HL-60 (cell line): ENCODE data around the gene RHOV.

ENCODE experiments used
- DNase-seq, 2 experiments: peaks; one replicate each; pipeline ENCODE4 v3.0.0-alpha.2; 2010 to 2020; ENCODE audit warnings: low read depth in 1 of 2, low spot score in 1 of 2
- H3K27ac ChIP-seq: fragments of 250-450 bp; sonication (Bioruptor Pico); replicated peaks from 2 replicates; pipeline ENCODE4 v1.5.1; 2020; ENCODE audit warnings: mild to moderate bottlenecking, moderate library complexity
- H3K27me3 ChIP-seq: fragments of 250-450 bp; sonication (Bioruptor Pico); 2 replicates; pipeline ENCODE4 v1.5.1; 2021; ENCODE audit warnings: mild to moderate bottlenecking, moderate library complexity; ENCODE audit not compliant: insufficient read depth, poor library complexity, severe bottlenecking
- H3K4me3 ChIP-seq: replicated peaks from 2 replicates; pipeline ENCODE4 v1.5.1; 2011; ENCODE audit warnings: mild to moderate bottlenecking, control low read depth, low read length; ENCODE audit not compliant: insufficient read depth
- GABPA ChIP-seq: IDR thresholded peaks from 2 replicates; pipeline ENCODE4 v1.6.1; 2012; ENCODE audit warnings: low read depth
- POLR2AphosphoS5 ChIP-seq: IDR thresholded peaks from 2 replicates; pipeline ENCODE4 v1.6.1; 2012; ENCODE audit warnings: low read depth
- SPI1 ChIP-seq: IDR thresholded peaks from 2 replicates; pipeline ENCODE4 v1.6.1; 2012; ENCODE audit warnings: low read depth, mild to moderate bottlenecking, borderline replicate concordance
- long read RNA-seq: library from polyadenylated mRNA; unstranded; transcript quantifications from one replicate; pipeline ENCODE4 v2.0.0, GENCODE V29; 2020
- TF ChIP-seq, protein P1 (sequence below): IDR thresholded peaks from one replicate; pipeline ENCODE4 v1.5.1; 2011; ENCODE audit warnings: low read length, control low read depth, inconsistent platforms; ENCODE audit not compliant: insufficient read depth
- TF ChIP-seq, protein P2 (sequence below): IDR thresholded peaks from 2 replicates; pipeline ENCODE4 v1.6.1; 2012; ENCODE audit warnings: low read depth; ENCODE audit not compliant: insufficient replicate concordance

RHOV gene, protein sequence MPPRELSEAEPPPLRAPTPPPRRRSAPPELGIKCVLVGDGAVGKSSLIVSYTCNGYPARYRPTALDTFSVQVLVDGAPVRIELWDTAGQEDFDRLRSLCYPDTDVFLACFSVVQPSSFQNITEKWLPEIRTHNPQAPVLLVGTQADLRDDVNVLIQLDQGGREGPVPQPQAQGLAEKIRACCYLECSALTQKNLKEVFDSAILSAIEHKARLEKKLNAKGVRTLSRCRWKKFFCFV
- long read RNA-seq: 0 reads

DNA sequence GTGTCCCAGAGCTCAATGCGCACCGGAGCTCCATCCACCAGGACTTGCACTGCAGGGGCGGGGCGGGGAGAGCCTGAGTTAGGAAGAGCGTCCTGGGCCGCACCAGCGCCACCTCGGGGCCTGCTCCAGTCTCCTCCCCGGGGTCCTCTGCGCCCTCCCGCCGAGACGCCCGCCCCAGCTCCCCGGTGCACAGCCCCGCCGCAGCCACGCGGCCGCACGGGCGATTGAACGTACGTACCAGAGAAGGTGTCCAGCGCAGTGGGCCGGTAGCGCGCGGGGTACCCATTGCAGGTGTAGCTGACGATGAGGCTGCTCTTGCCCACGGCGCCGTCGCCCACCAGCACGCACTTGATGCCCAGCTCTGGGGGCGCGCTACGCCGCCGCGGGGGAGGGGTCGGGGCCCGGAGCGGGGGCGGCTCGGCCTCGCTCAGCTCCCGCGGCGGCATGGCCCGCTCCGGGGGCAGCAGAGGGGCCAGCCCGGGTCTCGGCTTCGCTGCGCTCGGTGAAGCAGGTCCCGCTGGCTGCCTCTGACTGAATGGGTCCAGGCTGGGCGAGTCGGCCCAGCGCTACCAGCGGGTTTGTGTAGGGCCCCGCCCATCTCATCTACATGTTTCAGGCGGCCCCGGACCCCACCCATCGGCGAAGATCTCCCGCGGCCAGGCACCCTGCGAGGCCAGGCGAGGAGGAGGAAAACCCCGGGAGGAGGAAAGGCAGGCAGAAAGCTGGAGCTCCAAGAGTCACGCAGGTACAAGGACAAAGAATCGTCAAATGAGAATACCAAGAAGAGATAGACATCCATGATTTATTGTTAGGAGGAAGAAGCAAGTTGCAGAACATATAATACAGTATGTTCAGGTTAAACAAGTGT, at the start of gene RHOV:
RHOV (minus strand) TSS at position 541 of the 868 bp plus-strand sequence; CDS start at position 446, 95 bp downstream.
- DNase-seq: peak in 1 of 2 experiments; percentile 43
- H3K27ac ChIP-seq: no peak within 1 kb of the TSS
- H3K27me3 ChIP-seq: no peaks in the 10 kb centered on the region
- peak within 1 kb of the TSS; percentile 58 for H3K4me3 ChIP-seq
- TF ChIP-seq, protein P1, sequence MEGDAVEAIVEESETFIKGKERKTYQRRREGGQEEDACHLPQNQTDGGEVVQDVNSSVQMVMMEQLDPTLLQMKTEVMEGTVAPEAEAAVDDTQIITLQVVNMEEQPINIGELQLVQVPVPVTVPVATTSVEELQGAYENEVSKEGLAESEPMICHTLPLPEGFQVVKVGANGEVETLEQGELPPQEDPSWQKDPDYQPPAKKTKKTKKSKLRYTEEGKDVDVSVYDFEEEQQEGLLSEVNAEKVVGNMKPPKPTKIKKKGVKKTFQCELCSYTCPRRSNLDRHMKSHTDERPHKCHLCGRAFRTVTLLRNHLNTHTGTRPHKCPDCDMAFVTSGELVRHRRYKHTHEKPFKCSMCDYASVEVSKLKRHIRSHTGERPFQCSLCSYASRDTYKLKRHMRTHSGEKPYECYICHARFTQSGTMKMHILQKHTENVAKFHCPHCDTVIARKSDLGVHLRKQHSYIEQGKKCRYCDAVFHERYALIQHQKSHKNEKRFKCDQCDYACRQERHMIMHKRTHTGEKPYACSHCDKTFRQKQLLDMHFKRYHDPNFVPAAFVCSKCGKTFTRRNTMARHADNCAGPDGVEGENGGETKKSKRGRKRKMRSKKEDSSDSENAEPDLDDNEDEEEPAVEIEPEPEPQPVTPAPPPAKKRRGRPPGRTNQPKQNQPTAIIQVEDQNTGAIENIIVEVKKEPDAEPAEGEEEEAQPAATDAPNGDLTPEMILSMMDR: peak; percentile 9
- no peak for TF ChIP-seq GABPA
- no peak for TF ChIP-seq POLR2AphosphoS5
- TF ChIP-seq, protein P2, sequence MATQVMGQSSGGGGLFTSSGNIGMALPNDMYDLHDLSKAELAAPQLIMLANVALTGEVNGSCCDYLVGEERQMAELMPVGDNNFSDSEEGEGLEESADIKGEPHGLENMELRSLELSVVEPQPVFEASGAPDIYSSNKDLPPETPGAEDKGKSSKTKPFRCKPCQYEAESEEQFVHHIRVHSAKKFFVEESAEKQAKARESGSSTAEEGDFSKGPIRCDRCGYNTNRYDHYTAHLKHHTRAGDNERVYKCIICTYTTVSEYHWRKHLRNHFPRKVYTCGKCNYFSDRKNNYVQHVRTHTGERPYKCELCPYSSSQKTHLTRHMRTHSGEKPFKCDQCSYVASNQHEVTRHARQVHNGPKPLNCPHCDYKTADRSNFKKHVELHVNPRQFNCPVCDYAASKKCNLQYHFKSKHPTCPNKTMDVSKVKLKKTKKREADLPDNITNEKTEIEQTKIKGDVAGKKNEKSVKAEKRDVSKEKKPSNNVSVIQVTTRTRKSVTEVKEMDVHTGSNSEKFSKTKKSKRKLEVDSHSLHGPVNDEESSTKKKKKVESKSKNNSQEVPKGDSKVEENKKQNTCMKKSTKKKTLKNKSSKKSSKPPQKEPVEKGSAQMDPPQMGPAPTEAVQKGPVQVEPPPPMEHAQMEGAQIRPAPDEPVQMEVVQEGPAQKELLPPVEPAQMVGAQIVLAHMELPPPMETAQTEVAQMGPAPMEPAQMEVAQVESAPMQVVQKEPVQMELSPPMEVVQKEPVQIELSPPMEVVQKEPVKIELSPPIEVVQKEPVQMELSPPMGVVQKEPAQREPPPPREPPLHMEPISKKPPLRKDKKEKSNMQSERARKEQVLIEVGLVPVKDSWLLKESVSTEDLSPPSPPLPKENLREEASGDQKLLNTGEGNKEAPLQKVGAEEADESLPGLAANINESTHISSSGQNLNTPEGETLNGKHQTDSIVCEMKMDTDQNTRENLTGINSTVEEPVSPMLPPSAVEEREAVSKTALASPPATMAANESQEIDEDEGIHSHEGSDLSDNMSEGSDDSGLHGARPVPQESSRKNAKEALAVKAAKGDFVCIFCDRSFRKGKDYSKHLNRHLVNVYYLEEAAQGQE: no peak
- TF ChIP-seq SPI1: no peak

DNA sequence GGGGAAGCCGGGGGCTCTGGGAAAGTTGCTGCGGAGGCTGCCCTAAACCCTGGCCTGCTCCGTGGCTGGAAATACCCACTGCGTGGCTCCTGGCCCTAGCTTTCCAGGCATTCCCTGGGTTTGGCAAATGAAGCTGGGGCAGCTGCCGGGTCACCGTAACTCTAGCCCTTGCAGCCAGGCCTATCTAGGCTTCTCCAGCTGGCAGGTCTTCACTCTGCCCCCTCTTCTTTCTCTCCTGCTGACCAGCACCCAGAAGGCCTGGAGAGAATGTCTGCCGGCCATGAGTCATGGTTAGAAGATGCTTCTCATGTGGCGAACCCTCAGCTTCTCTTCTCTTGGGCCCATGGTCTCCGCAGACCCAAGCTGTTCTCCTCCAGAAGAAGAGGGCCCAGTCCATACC, 49.5 kb upstream of the RHOV start:
- H3K27ac ChIP-seq: no peak overlapping the region
- peaks cover 17% of the 10 kb centered on the region for H3K27me3 ChIP-seq
- no peak for DNase-seq
- TF ChIP-seq, protein P1: no peak
- H3K4me3 ChIP-seq: no peak overlapping the region

DNA sequence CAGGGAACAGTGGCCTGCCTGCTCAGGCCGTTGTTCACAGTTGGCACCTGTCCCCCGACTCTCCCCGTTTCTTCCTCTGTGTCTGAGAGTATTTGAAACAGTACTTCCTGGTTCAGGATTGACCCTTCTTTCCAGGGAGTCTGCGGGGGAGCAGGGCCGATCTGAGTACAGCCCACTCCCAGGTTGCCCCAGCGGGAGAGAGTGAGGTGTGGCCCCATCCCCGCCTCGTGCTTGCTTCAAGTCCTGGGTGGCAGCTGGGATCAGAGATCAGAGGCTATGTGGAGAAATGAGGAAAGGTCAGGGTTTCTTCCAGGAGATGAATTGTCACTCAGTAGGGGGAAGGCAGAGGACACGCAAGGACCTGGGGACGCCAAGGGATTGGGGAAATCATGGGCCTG, 48.6 kb upstream of the RHOV start:
- no peak for DNase-seq
- TF ChIP-seq GABPA (no peak), POLR2AphosphoS5 (no peak), SPI1 (no peak)
- TF ChIP-seq, protein P2: no peak
- TF ChIP-seq, protein P1: no peak
- Histone ChIP-seq H3K27me3 (peaks cover 16% of the 10 kb centered on the region), H3K27ac (no peak overlapping the region), H3K4me3 (no peak overlapping the region)
